Measurements from ENCODE around the gene OXCT1. TPM values are rescaled to one million over a fixed set of nuclear protein-coding genes. Genes with fewer than 3 reads are reported as not detected.

Gene OXCT1
- total RNA-seq, 2 experiments from 2014 or later = 65.0 to 70.5 TPM

DNA sequence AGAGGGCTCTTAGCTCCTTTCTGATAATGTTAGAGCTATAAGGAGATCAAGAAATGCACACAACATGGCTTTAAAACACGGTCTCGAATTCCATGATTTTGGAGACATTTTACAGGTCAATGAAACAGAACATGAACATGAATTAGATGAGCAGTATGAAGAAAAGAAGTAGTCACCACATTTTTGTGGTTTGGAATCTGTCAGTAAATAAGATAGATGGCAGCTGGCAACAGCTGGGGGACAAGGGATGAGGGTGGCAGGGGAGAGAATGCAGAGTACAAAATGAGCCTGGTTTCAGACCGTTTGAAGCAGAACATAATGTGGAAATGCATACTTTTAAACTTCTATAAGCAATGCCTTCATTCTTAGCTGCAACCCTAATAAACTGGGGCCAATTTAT lies 107.1 kb downstream of the OXCT1 start:
- Mint-ChIP-seq H3K27ac (no peak overlapping the region), H3K4me3 (no peak overlapping the region), H3K4me1 (ENCODE audit: low read depth) (peaks cover 9% of the 10 kb centered on the region), H3K36me3 (ENCODE audit: low read depth) (peaks cover 53% of the 10 kb centered on the region), H3K27me3 (no peaks in the 10 kb centered on the region), H3K9me3 (no peaks in the 10 kb centered on the region)
- POLR2A ChIA-PET = no interaction called here
- CTCF ChIA-PET = interaction anchor here (0.7 kb wide), 1 partner anchor 191 kb away, joined by 3 read pairs; no protein-coding TSS in a partner anchor
- intact Hi-C loops (cut with micrococcal nuclease) = no loop called here
- DNase-seq (no peak), ATAC-seq (no peak)
- TF ChIP-seq, protein P1, sequence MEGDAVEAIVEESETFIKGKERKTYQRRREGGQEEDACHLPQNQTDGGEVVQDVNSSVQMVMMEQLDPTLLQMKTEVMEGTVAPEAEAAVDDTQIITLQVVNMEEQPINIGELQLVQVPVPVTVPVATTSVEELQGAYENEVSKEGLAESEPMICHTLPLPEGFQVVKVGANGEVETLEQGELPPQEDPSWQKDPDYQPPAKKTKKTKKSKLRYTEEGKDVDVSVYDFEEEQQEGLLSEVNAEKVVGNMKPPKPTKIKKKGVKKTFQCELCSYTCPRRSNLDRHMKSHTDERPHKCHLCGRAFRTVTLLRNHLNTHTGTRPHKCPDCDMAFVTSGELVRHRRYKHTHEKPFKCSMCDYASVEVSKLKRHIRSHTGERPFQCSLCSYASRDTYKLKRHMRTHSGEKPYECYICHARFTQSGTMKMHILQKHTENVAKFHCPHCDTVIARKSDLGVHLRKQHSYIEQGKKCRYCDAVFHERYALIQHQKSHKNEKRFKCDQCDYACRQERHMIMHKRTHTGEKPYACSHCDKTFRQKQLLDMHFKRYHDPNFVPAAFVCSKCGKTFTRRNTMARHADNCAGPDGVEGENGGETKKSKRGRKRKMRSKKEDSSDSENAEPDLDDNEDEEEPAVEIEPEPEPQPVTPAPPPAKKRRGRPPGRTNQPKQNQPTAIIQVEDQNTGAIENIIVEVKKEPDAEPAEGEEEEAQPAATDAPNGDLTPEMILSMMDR (IDR thresholded peaks at IDR 0.05) = no peak

DNA sequence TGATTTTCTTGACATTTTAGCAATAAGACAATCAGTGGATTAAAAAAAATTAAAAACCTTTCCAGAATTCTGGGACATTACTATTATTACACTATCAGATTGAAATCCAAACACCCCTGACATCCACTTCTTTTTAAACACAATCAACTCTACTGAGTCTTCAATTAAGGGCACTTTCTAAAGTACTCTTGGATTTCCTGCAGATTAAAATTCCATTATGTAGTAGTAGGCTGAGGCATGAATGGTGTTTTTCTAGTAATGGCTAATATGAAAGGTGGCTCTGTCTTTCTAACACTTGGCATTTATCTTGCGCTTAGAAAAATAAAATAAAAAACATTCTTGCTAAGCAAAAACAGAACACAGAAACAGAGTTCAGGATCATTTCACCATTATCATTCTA lies 107.8 kb downstream of the OXCT1 start:
- no peak for ATAC-seq
- Mint-ChIP-seq H3K27ac (no peak overlapping the region), H3K4me1 (ENCODE audit: low read depth) (peaks cover 9% of the 10 kb centered on the region), H3K27me3 (no peaks in the 10 kb centered on the region), H3K36me3 (ENCODE audit: low read depth) (peaks cover 54% of the 10 kb centered on the region), H3K4me3 (no peak overlapping the region), H3K9me3 (no peaks in the 10 kb centered on the region)
- POLR2A ChIA-PET = no interaction called here
- CTCF ChIA-PET = interaction anchor here (1.0 kb wide), 1 partner anchor 243 kb away, joined by 3 read pairs; no protein-coding TSS in a partner anchor
- TF ChIP-seq, protein P1 (IDR thresholded peaks at IDR 0.05) = no peak
- no peak for DNase-seq
- intact Hi-C loops (cut with micrococcal nuclease) = no loop called here

DNA sequence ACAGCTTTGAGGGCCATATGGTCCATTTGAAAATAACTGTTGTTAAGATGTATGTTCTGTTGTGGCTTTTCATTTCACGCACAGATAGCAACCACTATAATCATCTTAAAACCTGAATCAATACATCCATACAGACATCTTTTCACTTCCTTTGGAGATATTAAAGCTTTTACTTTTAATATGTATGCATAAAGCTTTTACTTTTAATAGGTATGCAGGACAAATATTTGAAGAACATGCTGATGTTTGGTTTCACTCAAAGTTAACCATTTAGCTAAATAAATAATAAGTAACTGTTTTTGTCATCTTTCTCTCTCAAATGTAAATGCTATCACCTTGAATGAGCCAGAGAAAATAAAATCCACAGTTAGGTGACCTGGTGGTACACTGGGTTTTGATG lies 108.6 kb downstream of the OXCT1 start:
- TF ChIP-seq, protein P1 (IDR thresholded peaks at IDR 0.05) = no peak
- intact Hi-C loops (cut with micrococcal nuclease) = no loop called here
- Mint-ChIP-seq H3K27ac (no peak overlapping the region), H3K36me3 (ENCODE audit: low read depth) (peaks cover 61% of the 10 kb centered on the region), H3K4me3 (no peak overlapping the region), H3K4me1 (ENCODE audit: low read depth) (peaks cover 9% of the 10 kb centered on the region), H3K9me3 (no peaks in the 10 kb centered on the region), H3K27me3 (no peaks in the 10 kb centered on the region)
- CTCF ChIA-PET = interaction anchor here (1.0 to 1.4 kb wide), 4 partner anchors 10 to 244 kb away, joined by 3 read pairs; no protein-coding TSS in a partner anchor
- DNase-seq = no peak
- no peak for ATAC-seq
- POLR2A ChIA-PET = no interaction called here

DNA sequence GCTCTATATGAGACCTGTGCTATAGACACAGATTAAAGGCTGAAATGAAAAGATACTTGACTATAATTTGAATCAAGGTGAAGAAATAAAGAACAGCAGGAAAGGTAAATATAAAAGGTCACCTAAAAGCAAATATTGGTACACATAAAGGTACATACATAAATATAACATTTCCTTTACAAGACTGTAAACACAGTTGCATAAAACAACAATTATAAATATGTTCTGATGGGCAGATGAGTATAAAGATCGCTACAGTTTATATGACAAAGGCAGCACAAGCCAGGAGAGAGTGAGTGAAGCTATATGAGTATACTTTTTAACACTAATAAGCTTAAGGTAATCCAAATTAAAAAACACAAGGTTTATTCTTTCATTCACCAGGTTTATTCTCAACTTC lies 114.5 kb downstream of the OXCT1 start:
- DNase-seq (no peak), ATAC-seq (no peak)
- Mint-ChIP-seq H3K27ac (no peak overlapping the region), H3K27me3 (no peaks in the 10 kb centered on the region), H3K36me3 (ENCODE audit: low read depth) (peaks cover 62% of the 10 kb centered on the region), H3K4me3 (no peak overlapping the region), H3K4me1 (ENCODE audit: low read depth) (peaks cover 14% of the 10 kb centered on the region), H3K9me3 (no peaks in the 10 kb centered on the region)
- POLR2A ChIA-PET = no interaction called here
- TF ChIP-seq, protein P1 (IDR thresholded peaks at IDR 0.05) = no peak
- intact Hi-C loops (cut with micrococcal nuclease) = no loop called here
- CTCF ChIA-PET = interaction anchor here (1.1 to 1.5 kb wide), 2 partner anchors 9 to 88 kb away, joined by 3 to 5 read pairs; no protein-coding TSS in a partner anchor

DNA sequence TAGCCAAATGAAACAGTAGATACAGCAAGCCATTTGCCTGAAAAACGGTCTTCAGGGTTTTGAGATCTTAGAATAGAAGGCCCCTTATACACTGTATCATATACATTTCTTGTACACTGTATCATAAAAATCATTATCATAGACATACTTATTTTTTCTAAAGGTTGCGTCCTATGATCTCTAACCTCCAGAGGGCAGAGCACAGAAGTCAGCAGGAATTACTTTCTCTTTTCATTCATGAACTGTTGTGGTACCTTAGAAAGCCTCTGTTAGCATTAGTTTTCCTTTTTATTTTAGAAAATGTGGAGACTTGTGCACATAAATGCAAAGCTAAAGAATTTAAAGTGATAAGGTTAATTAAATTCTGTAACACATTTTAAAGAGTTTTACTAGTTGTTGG lies 115.4 kb downstream of the OXCT1 start:
- H3K27me3 Mint-ChIP-seq = no peaks in the 10 kb centered on the region
- no peak overlapping the region for H3K4me3 Mint-ChIP-seq
- ChIA-PET CTCF (interaction anchor here (0.8 to 1.5 kb wide), 3 partner anchors 10 to 89 kb away, joined by 3 to 5 read pairs (median 3); no protein-coding TSS in a partner anchor), POLR2A (interaction anchor here (0.7 kb wide), 1 partner anchor 114 kb away, joined by 3 read pairs; no protein-coding TSS in a partner anchor)
- DNase-seq (no peak), ATAC-seq (peak; percentile 45)
- H3K4me1 Mint-ChIP-seq (ENCODE audit: low read depth) = peaks cover 21% of the 10 kb centered on the region
- H3K9me3 Mint-ChIP-seq = no peaks in the 10 kb centered on the region
- TF ChIP-seq, protein P1 (IDR thresholded peaks at IDR 0.05) = no peak
- intact Hi-C loops (cut with micrococcal nuclease) = no loop called here
- peaks cover 65% of the 10 kb centered on the region for H3K36me3 Mint-ChIP-seq (ENCODE audit: low read depth)
- H3K27ac Mint-ChIP-seq = no peak overlapping the region
